Lung (tissue), 12 donors: Measurements from ENCODE around the gene CLK4. TPM values are rescaled to one million over a fixed set of nuclear protein-coding genes. Genes with fewer than 3 reads are reported as not detected.

ENCODE experiments used
- ATAC-seq: fragments of 200-7000 bp; cut with Tn5 transposase; one replicate; pipeline ENCODE4 v1.9.1; 2020; ENCODE audit warnings: moderate number of reproducible peaks; ENCODE audit not compliant: insufficient read depth, low FRiP score
- DNase-seq, 3 donors: peaks; one replicate each; pipeline ENCODE4 v3.0.0-alpha.2; 2013 to 2017
- H3K27ac ChIP-seq, 2 donors: one replicate each; pipeline ENCODE4 v1.5.1; 2013; ENCODE audit warnings: mild to moderate bottlenecking in 2 of 2, moderate library complexity in 2 of 2, control low read depth in 1 of 2, inconsistent platforms in 1 of 2, low read depth in 1 of 2, low read length in 1 of 2
- H3K27me3 ChIP-seq, 3 donors: one replicate each; pipeline ENCODE4 v1.5.1; 2013; ENCODE audit warnings: low read length in 2 of 3; ENCODE audit not compliant: control insufficient read depth in 3 of 3, insufficient read depth in 3 of 3
- H3K36me3 ChIP-seq, 4 donors: one replicate each; pipeline ENCODE4 v1.5.1; 2013; ENCODE audit warnings: low read length in 4 of 4, mild to moderate bottlenecking in 1 of 4, moderate library complexity in 1 of 4; ENCODE audit not compliant: control insufficient read depth in 4 of 4, insufficient read depth in 4 of 4
- H3K4me1 ChIP-seq, 5 donors: one replicate each; pipeline ENCODE4 v1.5.1; 2013; ENCODE audit warnings: low read length in 5 of 5, mild to moderate bottlenecking in 2 of 5, moderate library complexity in 1 of 5; ENCODE audit not compliant: control insufficient read depth in 5 of 5, insufficient read depth in 5 of 5
- H3K4me3 ChIP-seq: one replicate; pipeline ENCODE4 v1.5.1; 2013; ENCODE audit warnings: mild to moderate bottlenecking, control low read depth, moderate library complexity
- H3K9ac ChIP-seq, 2 donors: one replicate each; pipeline ENCODE4 v1.5.1; 2013; ENCODE audit warnings: low read length in 2 of 2, control low read depth in 1 of 2; ENCODE audit not compliant: insufficient read depth in 1 of 2
- H3K9me3 ChIP-seq, 4 donors: one replicate each; pipeline ENCODE4 v1.5.1; 2013; ENCODE audit warnings: low read length in 3 of 4, mild to moderate bottlenecking in 1 of 4, moderate library complexity in 1 of 4; ENCODE audit not compliant: control insufficient read depth in 4 of 4, insufficient read depth in 3 of 4
- CTCF ChIP-seq: IDR thresholded peaks from 2 replicates; pipeline ENCODE4 v1.5.1; 2012; ENCODE audit warnings: mild to moderate bottlenecking; ENCODE audit errors: control extremely low read depth, extremely low read depth
- WGBS, 2 donors: extraction: QIAGEN DNeasy Blood & Tissue Kit; methylation state at CpG; one replicate each; pipeline ENCODE4 v1.1.7; 2013; 5-methylcytosine and 5-hydroxymethylcytosine counted together
- polyA plus RNA-seq, 2 donors: library from polyadenylated mRNA; stranded (reverse); fragments of 200-250 nt; gene quantifications; one replicate each; pipeline ENCODE4 v1.2.1, GENCODE V29; 2013
- total RNA-seq, 2 donors: library from RNA; depleted of rRNA in 1 of 2; stranded (reverse); fragments of >200 nt in 1 of 2; gene quantifications; one replicate each; pipeline ENCODE4 v1.2.1, GENCODE V29; 2014 to 2021
- donor health status: control.
- donor health status: control.
- donor health status: Bipolar disorder and iron deficiency.
- donor health status: healthy.
- donor health status: DM: yes; HTN: yes; CAD: no.

CLK4 gene
- total and polyA plus RNA-seq, 4 donors = 12.6 to 85.7 (median 28.5) TPM

GRCh38 chr5:178650214-178650613 is 23.4 kb upstream of the CLK4 start:
- 81 to 82% methylated on average over 5 of the region's 5 CpGs for WGBS, 2 donors
- no peaks in the 10 kb centered on the region for H3K36me3 ChIP-seq
- H3K27ac ChIP-seq = no peak overlapping the region
- no peak for TF ChIP-seq CTCF
- no peak overlapping the region for H3K4me3 ChIP-seq
- H3K9ac ChIP-seq = no peak overlapping the region
- no peaks in the 10 kb centered on the region for H3K4me1 ChIP-seq
- H3K27me3 ChIP-seq = no peaks in the 10 kb centered on the region
- DNase-seq (no peak), ATAC-seq (no peak)
- H3K9me3 ChIP-seq = peaks cover 0 to 2% (median 0%) of the 10 kb centered on the region in 4 donors

GRCh38 chr5:178649580-178649979 is 22.7 kb upstream of the CLK4 start:
- Histone ChIP-seq H3K36me3 (no peaks in the 10 kb centered on the region), H3K27ac (no peak overlapping the region), H3K9ac (no peak overlapping the region), H3K27me3 (no peaks in the 10 kb centered on the region), H3K4me1 (no peaks in the 10 kb centered on the region), H3K9me3 (peaks cover 0 to 3% (median 0%) of the 10 kb centered on the region in 4 donors), H3K4me3 (no peak overlapping the region)
- ATAC-seq (no peak), DNase-seq (no peak)
- WGBS, 2 donors = 66 to 73% methylated on average over 3 of the region's 3 CpGs
- no peak for TF ChIP-seq CTCF

- Histone ChIP-seq H3K9me3 (peaks cover 0 to 11% (median 0%) of the 10 kb centered on the region in 4 donors), H3K4me1 (no peaks in the 10 kb centered on the region), H3K9ac (no peak overlapping the region), H3K27ac (no peak overlapping the region), H3K27me3 (no peaks in the 10 kb centered on the region), H3K4me3 (no peak overlapping the region), H3K36me3 (no peaks in the 10 kb centered on the region)
- WGBS, 2 donors = 59 to 61% methylated on average over 7 of the region's 7 CpGs
- DNase-seq = no peak
- ATAC-seq = no peak
- no peak for TF ChIP-seq CTCF
Measured at GRCh38 chr5:178644826-178645545, 18.1 kb upstream of the CLK4 start.
